NCI-H748 (cell line): Measurements from ENCODE around the gene PGAP6.
"Not testable (repeated sequence)": the region's sequence is repeated elsewhere in the genome, so short reads cannot be mapped to it uniquely, and the experiment has no call there.

Source experiments
- DNase-seq: peaks from one replicate; lab custom pipeline; 2025; ENCODE audit not compliant: unreplicated experiment; lab: John Stamatoyannopoulos, UW

PGAP6 gene

GRCh38 chr16:367333-367903, 14.4 kb downstream of the PGAP6 start:
- DNase-seq = no peak

- no peak for DNase-seq
These were observed 15.3 kb downstream of the PGAP6 start for GRCh38 chr16:366476-366875.

GRCh38 chr16:364595-365491, 16.9 kb downstream of the PGAP6 start:
- DNase-seq = no peak

- no peak for DNase-seq
These were observed 17.9 kb downstream of the PGAP6 start for GRCh38 chr16:363766-364490.

GRCh38 chr16:363110-363765, 18.5 kb downstream of the PGAP6 start:
- no peak for DNase-seq

GRCh38 chr16:362702-362999, 19.1 kb downstream of the PGAP6 start:
- not testable (repeated sequence) for DNase-seq

- DNase-seq = peak; percentile 77
These were observed 19.7 kb downstream of the PGAP6 start for GRCh38 chr16:361872-362701.

- peak; percentile 7 for DNase-seq
These were observed 20.4 kb downstream of the PGAP6 start for GRCh38 chr16:361341-361871.

- no peak for DNase-seq
These were observed 21.0 kb downstream of the PGAP6 start for GRCh38 chr16:360698-361336.

- no peak for DNase-seq
These were observed 21.7 kb downstream of the PGAP6 start for GRCh38 chr16:359871-360697.

- no peak for DNase-seq
These were observed 22.6 kb downstream of the PGAP6 start for GRCh38 chr16:359067-359763.

- no peak for DNase-seq
These were observed 25.0 kb downstream of the PGAP6 start for GRCh38 chr16:356741-357140.

- no peak for DNase-seq
These were observed 26.8 kb downstream of the PGAP6 start for GRCh38 chr16:354971-355461.

- DNase-seq = no peak
These were observed 27.4 kb downstream of the PGAP6 start for GRCh38 chr16:354291-354881.

- no peak for DNase-seq
These were observed 28.1 kb downstream of the PGAP6 start for GRCh38 chr16:353404-354290.

GRCh38 chr16:352547-353403, 29.0 kb downstream of the PGAP6 start, which contains the start of gene AXIN1:
TSS of gene AXIN1 (minus strand) at chr16:352723. CDS start at chr16:347025, 5,698 bp downstream.
- DNase-seq = peak; percentile 95
